Right lung (tissue), 5 donors: ENCODE measurements around the gene CEP170B. TPM values are rescaled to one million over a fixed set of nuclear protein-coding genes. Genes with fewer than 3 reads are reported as not detected.
"Not testable (repeated sequence)": the region's sequence is repeated elsewhere in the genome, so short reads cannot be mapped to it uniquely, and the experiment has no call there.

Source experiments
- DNase-seq, 2 donors: peaks; one replicate each; pipeline ENCODE4 v3.0.0-alpha.2; 2013
- polyA plus RNA-seq, 5 donors: library from polyadenylated mRNA; unstranded; fragments of 120-200 nt; gene quantifications; one replicate each; pipeline versions ENCODE4 v1.2.1 to v1.2.3, GENCODE V29; 2013; ENCODE audit warnings: inconsistent platforms in 1 of 5, low replicate concordance in 1 of 5; ENCODE audit not compliant: insufficient read length in 5 of 5, insufficient read depth in 1 of 5

CEP170B gene
- polyA plus RNA-seq, 5 donors = 8.8 to 21.5 (median 11.2) TPM

- not testable (repeated sequence) for DNase-seq
Measured at GRCh38 chr14:104905579-104905933, 40.5 kb downstream of the CEP170B start.

GRCh38 chr14:104908303-104908702 lies 43.2 kb downstream of the CEP170B start:
- DNase-seq = no peak

GRCh38 chr14:104912053-104912452 lies 47.0 kb downstream of the CEP170B start:
- no peak for DNase-seq

- no peak for DNase-seq
Measured at GRCh38 chr14:104913435-104913834, 48.4 kb downstream of the CEP170B start.

GRCh38 chr14:104917116-104917515 lies 52.0 kb downstream of the CEP170B start:
- DNase-seq = no peak

- no peak for DNase-seq
Measured at GRCh38 chr14:104917993-104918392, 52.9 kb downstream of the CEP170B start.

- not testable (repeated sequence) for DNase-seq
Measured at GRCh38 chr14:104919152-104919992, 54.3 kb downstream of the CEP170B start.

- no peak for DNase-seq
Measured at GRCh38 chr14:104919993-104920315, 54.9 kb downstream of the CEP170B start.

- DNase-seq = no peak
Measured at GRCh38 chr14:104923640-104924420, 58.8 kb downstream of the CEP170B start.

GRCh38 chr14:104924421-104925213 lies 59.5 kb downstream of the CEP170B start, which contains the start of gene PLD4:
TSS of gene PLD4 (plus strand) at chr14:104924879. CDS start at chr14:104927141, 2,262 bp downstream.
- DNase-seq = no peak

- no peak for DNase-seq
Measured at GRCh38 chr14:104925214-104925854, 60.3 kb downstream of the CEP170B start.

GRCh38 chr14:104925855-104926609 lies 61.0 kb downstream of the CEP170B start:
- DNase-seq = no peak

GRCh38 chr14:104926619-104927431 lies 61.8 kb downstream of the CEP170B start:
- no peak for DNase-seq

- DNase-seq = no peak
Measured at GRCh38 chr14:104927432-104927816, 62.4 kb downstream of the CEP170B start.

GRCh38 chr14:104927901-104928300 lies 62.8 kb downstream of the CEP170B start:
- no peak for DNase-seq

- no peak for DNase-seq
Measured at GRCh38 chr14:104928391-104929133, 63.5 kb downstream of the CEP170B start.

- no peak for DNase-seq
Measured at GRCh38 chr14:104929268-104930230, 64.5 kb downstream of the CEP170B start.
